H1 (cell line): ENCODE results near the gene OR4K2. TPM values are rescaled to one million over a fixed set of nuclear protein-coding genes. Genes with fewer than 3 reads are reported as not detected.

Source experiments
- CTCF ChIA-PET: fragments of 300-600 bp; sonication (Branson Sonifier 250); formaldehyde crosslinking; loops from one replicate; lab custom pipeline; 2021; ENCODE audit not compliant: partially characterized antibody; lab: Charles Lee
- POLR2A ChIA-PET: fragments of 300-600 bp; sonication (Branson Sonifier 250); formaldehyde crosslinking; loops from one replicate; lab custom pipeline; 2021; ENCODE audit warnings: inconsistent platforms; ENCODE audit not compliant: partially characterized antibody; lab: Charles Lee
- DNase-seq, 2 experiments: peaks; one replicate each; pipeline versions ENCODE4 v3.0.0 to v3.0.0-alpha.2; 2010 to 2022; ENCODE audit warnings: low spot score in 2 of 2, low read depth in 1 of 2, mixed read lengths in 1 of 2
- FAIRE-seq: peaks from 2 replicates; lab custom pipeline; 2011; peaks lifted over from hg19 to GRCh38; lab: Jason Lieb, UNC
- H2AFZ ChIP-seq: 2 replicates; pipeline ENCODE4 v1.8.1; 2012; ENCODE audit warnings: low read length, inconsistent platforms
- H2AK5ac ChIP-seq: 2 replicates; pipeline ENCODE4 v1.6.1; 2013; ENCODE audit warnings: low read depth, low read length
- H2BK120ac ChIP-seq: replicated peaks from 2 replicates; pipeline ENCODE3; 2013; ENCODE audit warnings: low read depth, low read length, inconsistent platforms
- H2BK12ac ChIP-seq: 2 replicates; pipeline ENCODE4 v1.6.1; 2013; ENCODE audit warnings: low read depth, low read length
- H2BK15ac ChIP-seq: 2 replicates; pipeline ENCODE4 v1.6.1; 2013; ENCODE audit warnings: low read length
- H2BK20ac ChIP-seq: 2 replicates; pipeline ENCODE4 v1.6.1; 2013; ENCODE audit warnings: low read length
- H2BK5ac ChIP-seq: 2 replicates; pipeline ENCODE4 v1.6.1; 2013; ENCODE audit warnings: low read depth, low read length
- H3K14ac ChIP-seq: 2 replicates; pipeline ENCODE4 v1.6.1; 2013; ENCODE audit warnings: inconsistent platforms; ENCODE audit not compliant: insufficient read length
- H3K18ac ChIP-seq: 2 replicates; pipeline ENCODE4 v1.6.1; 2013; ENCODE audit warnings: low read length; ENCODE audit errors: extremely low read depth
- H3K23ac ChIP-seq: 2 replicates; pipeline ENCODE4 v1.6.1; 2013; ENCODE audit warnings: inconsistent platforms; ENCODE audit not compliant: insufficient read length
- H3K23me2 ChIP-seq: 2 replicates; pipeline ENCODE4 v1.6.1; 2013; ENCODE audit warnings: low read depth, low read length
- H3K27ac ChIP-seq: 2 replicates; pipeline ENCODE4 v1.6.1; 2011; ENCODE audit warnings: low read depth, low read length, inconsistent platforms
- H3K27me3 ChIP-seq, 4 experiments: replicated peaks in 1 of 4; 1 replicate in 1 of 4; 2 replicates in 3 of 4; pipeline versions ENCODE4 v1.6.1 to v1.8.1; 2011 to 2013; ENCODE audit warnings: low read length in 3 of 4, mild to moderate bottlenecking in 3 of 4, inconsistent platforms in 2 of 4, mixed read lengths in 2 of 4, moderate library complexity in 1 of 4; ENCODE audit not compliant: control insufficient read depth in 3 of 4, insufficient read depth in 3 of 4; ENCODE audit errors: extremely low read depth in 1 of 4
- H3K36me3 ChIP-seq, 4 experiments: 2 replicates each; pipeline versions ENCODE4 v1.6.1 to v1.8.1; 2011 to 2013; ENCODE audit warnings: mild to moderate bottlenecking in 4 of 4, low read length in 3 of 4, moderate library complexity in 2 of 4, control low read depth in 1 of 4, inconsistent platforms in 1 of 4; ENCODE audit not compliant: insufficient read depth in 4 of 4, control insufficient read depth in 2 of 4
- H3K4ac ChIP-seq: replicated peaks from 2 replicates; pipeline ENCODE3; 2013; ENCODE audit warnings: low read length, low read depth, mixed read lengths, inconsistent platforms; ENCODE audit not compliant: insufficient read length
- H3K4me1 ChIP-seq, 4 experiments: replicated peaks in 1 of 4; 1 replicate in 1 of 4; 2 replicates in 3 of 4; pipeline versions ENCODE4 v1.6.1 to v1.8.1; 2011 to 2013; ENCODE audit warnings: low read length in 3 of 4, inconsistent platforms in 2 of 4, mixed read lengths in 1 of 4; ENCODE audit not compliant: insufficient read depth in 4 of 4, control insufficient read depth in 3 of 4
- H3K4me2 ChIP-seq, 2 experiments: 2 replicates each; pipeline versions ENCODE4 v1.6.1 to v1.8.1; 2011 to 2013; ENCODE audit warnings: low read depth in 2 of 2, low read length in 2 of 2, control low read depth in 1 of 2, inconsistent platforms in 1 of 2, mild to moderate bottlenecking in 1 of 2; ENCODE audit not compliant: insufficient read depth in 1 of 2
- H3K4me3 ChIP-seq, 4 experiments: fragments of 200-600, 300-600 bp in 1 of 4; sonication (generic), shearing (Covaris generic), sonication (Bioruptor Twin) in 1 of 4; 2 replicates each; pipeline versions ENCODE4 v1.5.1 to v1.8.1; 2011 to 2016; ENCODE audit warnings: low read length in 4 of 4, low read depth in 3 of 4, control low read depth in 2 of 4, inconsistent platforms in 2 of 4, mild to moderate bottlenecking in 2 of 4, mixed read lengths in 1 of 4, moderate library complexity in 1 of 4; ENCODE audit not compliant: insufficient read depth in 2 of 4; ENCODE audit errors: extremely low read depth in 1 of 4
- H3K56ac ChIP-seq: replicated peaks from 2 replicates; pipeline ENCODE3; 2013; ENCODE audit warnings: low read depth, mild to moderate bottlenecking, mixed read lengths, low read length, inconsistent platforms; ENCODE audit not compliant: insufficient read length
- H3K79me1 ChIP-seq: 2 replicates; pipeline ENCODE4 v1.6.1; 2013; ENCODE audit warnings: low read depth, low read length, control low read depth
- H3K79me2 ChIP-seq, 2 experiments: 2 replicates each; pipeline versions ENCODE4 v1.6.1 to v1.8.1; 2012 to 2013; ENCODE audit warnings: low read length in 2 of 2, mild to moderate bottlenecking in 2 of 2, inconsistent platforms in 1 of 2; ENCODE audit not compliant: insufficient read depth in 2 of 2, control insufficient read depth in 1 of 2
- H3K9ac ChIP-seq, 4 experiments: replicated peaks in 1 of 4; 1 replicate in 1 of 4; 2 replicates in 3 of 4; pipeline versions ENCODE4 v1.6.1 to v1.8.1; 2011 to 2013; ENCODE audit warnings: low read depth in 3 of 4, low read length in 3 of 4, control low read depth in 2 of 4, mild to moderate bottlenecking in 2 of 4, moderate library complexity in 2 of 4, inconsistent platforms in 1 of 4; ENCODE audit errors: extremely low read depth in 1 of 4
- H3K9me3 ChIP-seq, 2 experiments: 2 replicates each; pipeline versions ENCODE4 v1.6.1 to v1.8.1; 2012 to 2013; ENCODE audit warnings: mild to moderate bottlenecking in 2 of 2, moderate library complexity in 2 of 2, control low read depth in 1 of 2, inconsistent platforms in 1 of 2, low read depth in 1 of 2, low read length in 1 of 2, mixed read lengths in 1 of 2; ENCODE audit not compliant: insufficient read depth in 2 of 2
- H4K20me1 ChIP-seq, 2 experiments: replicated peaks in 1 of 2; 2 replicates each; pipeline versions ENCODE3 to v1.8.1; 2011 to 2013; ENCODE audit warnings: inconsistent platforms in 2 of 2, low read length in 2 of 2, mild to moderate bottlenecking in 1 of 2; ENCODE audit not compliant: insufficient read depth in 2 of 2, control insufficient read depth in 1 of 2
- H4K5ac ChIP-seq: 2 replicates; pipeline ENCODE4 v1.6.1; 2013; ENCODE audit warnings: low read length, low read depth, mixed read lengths, inconsistent platforms; ENCODE audit not compliant: insufficient read length
- H4K8ac ChIP-seq: 2 replicates; pipeline ENCODE4 v1.8.0; 2013; ENCODE audit warnings: mild to moderate bottlenecking, moderate library complexity, low read length, inconsistent platforms; ENCODE audit not compliant: insufficient read depth; ENCODE audit errors: extremely low read depth
- H4K91ac ChIP-seq: replicated peaks from 2 replicates; pipeline ENCODE3; 2013; ENCODE audit warnings: low read length, mixed read lengths, inconsistent platforms; ENCODE audit not compliant: insufficient read length
- ASH2L ChIP-seq: fragments of 200-600, 300-600 bp; sonication (generic); IDR thresholded peaks from one replicate; pipeline ENCODE4 v1.7.1; 2017; ENCODE audit warnings: low read length
- BACH1 ChIP-seq: IDR thresholded peaks from 2 replicates; pipeline ENCODE4 v1.6.1; 2012; ENCODE audit warnings: low read length, improper control_type of control experiment
- BCL11A ChIP-seq, 2 experiments: IDR thresholded peaks; one replicate each; pipeline ENCODE4 v1.6.1; 2011; ENCODE audit warnings: low read depth in 2 of 2, low read length in 2 of 2, mild to moderate bottlenecking in 2 of 2
- CBX5 ChIP-seq: fragments of 300-800, 300-1000 bp; sonication (generic); IDR thresholded peaks from 2 replicates; pipeline ENCODE4 v1.7.1; 2016; ENCODE audit warnings: antibody characterized with exemption, low read length, low read depth
- EP300 ChIP-seq, 2 experiments: IDR thresholded peaks; 1 replicate in 1 of 2; 2 replicates in 1 of 2; pipeline ENCODE4 v1.6.1; 2011 to 2012; ENCODE audit warnings: low read depth in 2 of 2, low read length in 2 of 2, mild to moderate bottlenecking in 2 of 2, borderline replicate concordance in 1 of 2, inconsistent platforms in 1 of 2, moderate library complexity in 1 of 2
- RBBP5 ChIP-seq: IDR thresholded peaks from 2 replicates; pipeline ENCODE4 v1.7.1; 2012; ENCODE audit warnings: low read depth, mild to moderate bottlenecking, inconsistent platforms, low read length, moderate library complexity, borderline replicate concordance
- RFX5 ChIP-seq: IDR thresholded peaks from 2 replicates; pipeline ENCODE4 v1.6.1; 2011; ENCODE audit warnings: low read depth, low read length, improper control_type of control experiment, borderline replicate concordance
- RNF2 ChIP-seq: fragments of 200-900, 300-1000 bp; sonication (generic); IDR thresholded peaks from 2 replicates; pipeline ENCODE4 v1.7.1; 2016; ENCODE audit warnings: borderline replicate concordance, low read depth, mild to moderate bottlenecking, antibody characterized with exemption, low read length; ENCODE audit not compliant: poor library complexity, severe bottlenecking; ENCODE audit errors: missing control alignments
- SIN3A ChIP-seq, 2 experiments: IDR thresholded peaks in 1 of 2; conservative IDR thresholded peaks in 1 of 2; 2 replicates each; pipeline ENCODE4 v1.6.1; 2011 to 2012; ENCODE audit warnings: low read length in 2 of 2, improper control_type of control experiment in 1 of 2, low read depth in 1 of 2, mild to moderate bottlenecking in 1 of 2
- SIX5 ChIP-seq: IDR thresholded peaks from 2 replicates; pipeline ENCODE4 v1.6.1; 2011; ENCODE audit warnings: mild to moderate bottlenecking, low read depth, low read length
- SP1 ChIP-seq: IDR thresholded peaks from 2 replicates; pipeline ENCODE4 v1.6.1; 2011; ENCODE audit warnings: low read depth, low read length
- SP2 ChIP-seq: IDR thresholded peaks from 2 replicates; pipeline ENCODE4 v1.6.1; 2012; ENCODE audit warnings: mild to moderate bottlenecking, low read length, inconsistent platforms
- SP4 ChIP-seq: IDR thresholded peaks from 2 replicates; pipeline ENCODE4 v1.6.1; 2012; ENCODE audit warnings: low read length, inconsistent platforms
- TAF1 ChIP-seq: IDR thresholded peaks from 2 replicates; pipeline ENCODE4 v1.6.1; 2011; ENCODE audit warnings: mild to moderate bottlenecking, low read depth, low read length
- TAF7 ChIP-seq: optimal IDR thresholded peaks from 2 replicates; pipeline ENCODE3; 2011; ENCODE audit warnings: low read depth, mild to moderate bottlenecking, inconsistent platforms, low read length, moderate library complexity, borderline replicate concordance
- polyA plus RNA-seq, 7 experiments: library from polyadenylated mRNA; depleted of rRNA in 3 of 7; stranded (reverse) in 5 of 7; unstranded in 2 of 7; fragments of >200 nt in 5 of 7; fragments of 200-250 nt in 2 of 7; gene quantifications; 1 replicate in 5 of 7; 2 replicates in 1 of 7; 4 replicates in 1 of 7; pipeline versions ENCODE4 v1.2.1 to v1.2.3, GENCODE V29; 2011 to 2013; ENCODE audit warnings: missing spikeins in 2 of 7, mixed read lengths in 2 of 7
- total RNA-seq: library from RNA; stranded (reverse); fragmentation: NEBNext Ultra II Directional; extraction: Animal tissue kit (Norgen Biotek cat#: 25700); gene quantifications from 2 replicates; pipeline ENCODE4 v1.2.1, GENCODE V29; 2021
- TF ChIP-seq, protein P1 (sequence below): IDR thresholded peaks from 2 replicates; pipeline ENCODE4 v1.6.1; 2012; ENCODE audit warnings: inconsistent platforms

OR4K2 gene
- total and polyA plus RNA-seq, 2 of the 8 experiments (the other 6 are each of a cell fraction or from before 2014, with no cell fraction given) = not detected

DNA sequence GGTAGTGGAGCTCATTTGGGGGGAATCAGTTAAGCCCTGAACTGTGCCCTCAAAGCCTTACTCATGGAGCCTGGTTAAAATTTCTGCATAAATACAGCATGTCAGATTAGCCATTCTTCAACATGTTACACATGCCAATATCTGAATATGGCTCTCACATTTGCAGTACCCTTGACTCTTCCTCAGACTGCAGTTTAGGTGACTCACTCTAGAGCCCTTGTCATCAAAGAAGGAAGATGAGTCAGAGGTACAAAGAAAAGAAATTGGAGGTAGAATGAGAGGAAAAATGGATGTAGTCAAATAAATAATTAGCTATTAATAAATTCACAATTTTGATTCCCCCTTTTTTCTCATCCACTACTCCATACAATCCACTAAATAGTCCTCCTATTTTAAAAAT, 23.6 kb upstream of the OR4K2 start:
- no peak overlapping the region for H2BK12ac ChIP-seq
- H3K18ac ChIP-seq = no peak overlapping the region
- H4K8ac ChIP-seq = no peak overlapping the region
- no peaks in the 10 kb centered on the region for H3K79me1 ChIP-seq
- H3K23me2 ChIP-seq = no peaks in the 10 kb centered on the region
- H3K4me1 ChIP-seq = no peaks in the 10 kb centered on the region
- no peak overlapping the region for H3K14ac ChIP-seq
- H3K56ac ChIP-seq = no peak overlapping the region
- no peak overlapping the region for H2BK5ac ChIP-seq
- H3K4me3 ChIP-seq = no peak overlapping the region
- H2AFZ ChIP-seq = no peak overlapping the region
- H3K9me3 ChIP-seq = peaks cover 20 to 25% of the 10 kb centered on the region in 2 experiments; a peak in 3 of 4 replicates
- no peak overlapping the region for H2BK20ac ChIP-seq
- CTCF ChIA-PET = no interaction called here
- no peaks in the 10 kb centered on the region for H4K20me1 ChIP-seq
- no peak overlapping the region for H3K23ac ChIP-seq
- H2AK5ac ChIP-seq = no peak overlapping the region
- FAIRE-seq (no peak), DNase-seq (no peak)
- H3K4me2 ChIP-seq = no peak overlapping the region
- H3K79me2 ChIP-seq = no peaks in the 10 kb centered on the region
- H3K27ac ChIP-seq = no peak overlapping the region
- POLR2A ChIA-PET = no interaction called here
- H4K91ac ChIP-seq = no peak overlapping the region
- H2BK120ac ChIP-seq = no peak overlapping the region
- H3K9ac ChIP-seq = no peak overlapping the region
- no peak overlapping the region for H2BK15ac ChIP-seq
- no peaks in the 10 kb centered on the region for H3K27me3 ChIP-seq
- H3K36me3 ChIP-seq = no peaks in the 10 kb centered on the region
- H3K4ac ChIP-seq = no peak overlapping the region
- H4K5ac ChIP-seq = no peak overlapping the region
- TF ChIP-seq TAF7 (no peak), SP1 (no peak), BCL11A (IDR thresholded peaks at IDR 0.05; ENCODE audit: low read depth in 2 of 2, low read length in 2 of 2) (no peak), SIN3A (conservative IDR thresholded peaks at IDR 0.05 in 1 of 2, IDR thresholded peaks at IDR 0.05 in 1 of 2; ENCODE audit: low read depth in 1 of 2, low read length in 2 of 2) (no peak), ASH2L (no peak), EP300 (IDR thresholded peaks at IDR 0.05; ENCODE audit: borderline replicate concordance in 1 of 2, low read depth in 2 of 2, low read length in 2 of 2) (no peak), SIX5 (no peak), CBX5 (no peak), SP2 (no peak), SP4 (no peak), RBBP5 (no peak), RNF2 (no peak), TAF1 (no peak), RFX5 (no peak), BACH1 (no peak)
- TF ChIP-seq, protein P1, sequence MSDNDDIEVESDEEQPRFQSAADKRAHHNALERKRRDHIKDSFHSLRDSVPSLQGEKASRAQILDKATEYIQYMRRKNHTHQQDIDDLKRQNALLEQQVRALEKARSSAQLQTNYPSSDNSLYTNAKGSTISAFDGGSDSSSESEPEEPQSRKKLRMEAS = no peak
